DND-41 (cell line): ENCODE data around the gene PLA2G12B.

Source experiments
- ATAC-seq: fragments of 200-7000 bp; cut with Tn5 transposase; 3 replicates; pipeline ENCODE4 v1.9.1; 2021; ENCODE audit warnings: low read depth; ENCODE audit not compliant: insufficient read depth
- DNase-seq: peaks from one replicate; pipeline ENCODE4 v3.0.0-alpha.2; 2020
- H2AFZ ChIP-seq: 2 replicates; pipeline ENCODE4 v1.6.0; 2012; ENCODE audit warnings: low read depth, low read length
- H3K27ac ChIP-seq: 2 replicates; pipeline ENCODE4 v1.5.1; 2012; ENCODE audit warnings: low read length, inconsistent platforms
- H3K27me3 ChIP-seq: fragments of 200-600 bp; sonication (generic); 2 replicates; pipeline ENCODE4 v1.6.0; 2012; ENCODE audit warnings: low read length, mild to moderate bottlenecking, inconsistent platforms; ENCODE audit not compliant: insufficient read depth, poor library complexity
- H3K36me3 ChIP-seq: 2 replicates; pipeline ENCODE4 v1.5.1; 2012; ENCODE audit warnings: low read length, inconsistent platforms; ENCODE audit not compliant: insufficient read depth
- H3K4me1 ChIP-seq: 2 replicates; pipeline ENCODE4 v1.5.1; 2012; ENCODE audit warnings: mild to moderate bottlenecking, low read length; ENCODE audit not compliant: insufficient read depth
- H3K4me2 ChIP-seq: 2 replicates; pipeline ENCODE4 v1.6.0; 2012; ENCODE audit warnings: mild to moderate bottlenecking, moderate library complexity, low read length, inconsistent platforms; ENCODE audit not compliant: insufficient read depth
- H3K4me3 ChIP-seq, 2 experiments: fragments of 200-600 bp in 1 of 2; shearing (Covaris generic) in 1 of 2; 2 replicates each; pipeline ENCODE4 v1.5.1; 2012 to 2016; ENCODE audit warnings: inconsistent platforms in 2 of 2, low read length in 2 of 2, mild to moderate bottlenecking in 2 of 2, low read depth in 1 of 2, moderate library complexity in 1 of 2
- H3K79me2 ChIP-seq: 2 replicates; pipeline ENCODE4 v1.6.0; 2012; ENCODE audit warnings: low read length, inconsistent platforms; ENCODE audit not compliant: insufficient read depth
- H3K9ac ChIP-seq: 2 replicates; pipeline ENCODE4 v1.6.0; 2012; ENCODE audit warnings: low read depth, mild to moderate bottlenecking, inconsistent platforms, low read length, moderate library complexity
- H3K9me3 ChIP-seq: 2 replicates; pipeline ENCODE4 v1.5.1; 2012; ENCODE audit warnings: low read length, moderate library complexity, mild to moderate bottlenecking, inconsistent platforms; ENCODE audit not compliant: insufficient read depth, severe bottlenecking
- H4K20me1 ChIP-seq: 2 replicates; pipeline ENCODE4 v1.6.0; 2012; ENCODE audit warnings: low read length; ENCODE audit not compliant: insufficient read depth
- EZH2 ChIP-seq: IDR thresholded peaks from 3 replicates; pipeline ENCODE4 v1.6.1; 2012; ENCODE audit warnings: borderline replicate concordance, low read depth, mild to moderate bottlenecking, moderate library complexity, low read length, inconsistent platforms; ENCODE audit not compliant: severe bottlenecking
- TF ChIP-seq, protein P1 (sequence below): IDR thresholded peaks from 2 replicates; pipeline ENCODE4 v1.5.1; 2012; ENCODE audit warnings: borderline replicate concordance, low read length, moderate library complexity, mild to moderate bottlenecking; ENCODE audit not compliant: poor library complexity, severe bottlenecking; ENCODE audit errors: extremely low read depth

PLA2G12B gene

DNA sequence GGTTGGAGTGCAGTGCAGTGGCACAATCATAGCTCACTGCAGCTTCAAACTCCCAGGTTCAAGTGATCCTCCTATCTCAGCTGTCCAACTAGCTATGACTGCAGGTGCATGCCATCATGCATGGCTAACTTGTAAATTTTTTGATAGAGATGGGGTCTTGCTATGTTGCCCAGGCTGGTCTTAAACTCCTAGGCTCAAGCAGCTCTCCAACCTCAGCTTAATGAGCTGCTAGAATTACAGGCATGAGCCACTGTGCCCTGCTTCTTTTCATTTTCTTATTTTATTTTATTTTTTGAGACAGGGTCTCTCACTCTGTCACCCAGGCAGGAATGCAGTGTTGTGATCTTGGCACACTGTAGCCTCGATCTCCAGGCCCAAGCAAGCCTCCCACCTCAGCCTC is 7.6 kb downstream of the PLA2G12B start:
- H3K4me2 ChIP-seq, result no peak overlapping the region
- no peaks in the 10 kb centered on the region for H4K20me1 ChIP-seq
- no peak overlapping the region for H3K4me3 ChIP-seq
- no peaks in the 10 kb centered on the region for H3K27me3 ChIP-seq
- no peaks in the 10 kb centered on the region for H3K36me3 ChIP-seq
- no peaks in the 10 kb centered on the region for H3K4me1 ChIP-seq
- ATAC-seq (no peak), DNase-seq (no peak)
- H3K79me2 ChIP-seq, result no peaks in the 10 kb centered on the region
- H3K9ac ChIP-seq, result no peak overlapping the region
- no peak overlapping the region for H2AFZ ChIP-seq
- TF ChIP-seq, protein P1, sequence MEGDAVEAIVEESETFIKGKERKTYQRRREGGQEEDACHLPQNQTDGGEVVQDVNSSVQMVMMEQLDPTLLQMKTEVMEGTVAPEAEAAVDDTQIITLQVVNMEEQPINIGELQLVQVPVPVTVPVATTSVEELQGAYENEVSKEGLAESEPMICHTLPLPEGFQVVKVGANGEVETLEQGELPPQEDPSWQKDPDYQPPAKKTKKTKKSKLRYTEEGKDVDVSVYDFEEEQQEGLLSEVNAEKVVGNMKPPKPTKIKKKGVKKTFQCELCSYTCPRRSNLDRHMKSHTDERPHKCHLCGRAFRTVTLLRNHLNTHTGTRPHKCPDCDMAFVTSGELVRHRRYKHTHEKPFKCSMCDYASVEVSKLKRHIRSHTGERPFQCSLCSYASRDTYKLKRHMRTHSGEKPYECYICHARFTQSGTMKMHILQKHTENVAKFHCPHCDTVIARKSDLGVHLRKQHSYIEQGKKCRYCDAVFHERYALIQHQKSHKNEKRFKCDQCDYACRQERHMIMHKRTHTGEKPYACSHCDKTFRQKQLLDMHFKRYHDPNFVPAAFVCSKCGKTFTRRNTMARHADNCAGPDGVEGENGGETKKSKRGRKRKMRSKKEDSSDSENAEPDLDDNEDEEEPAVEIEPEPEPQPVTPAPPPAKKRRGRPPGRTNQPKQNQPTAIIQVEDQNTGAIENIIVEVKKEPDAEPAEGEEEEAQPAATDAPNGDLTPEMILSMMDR, result no peak
- TF ChIP-seq EZH2, result no peak
- H3K27ac ChIP-seq, result no peak overlapping the region
- no peaks in the 10 kb centered on the region for H3K9me3 ChIP-seq

- Histone ChIP-seq H3K79me2 (no peaks in the 10 kb centered on the region), H3K27ac (no peak overlapping the region), H3K27me3 (peaks cover 2% of the 10 kb centered on the region), H3K9ac (no peak overlapping the region), H3K9me3 (no peaks in the 10 kb centered on the region), H3K4me3 (no peak overlapping the region), H3K36me3 (no peaks in the 10 kb centered on the region), H3K4me2 (no peak overlapping the region), H2AFZ (no peak overlapping the region), H4K20me1 (no peaks in the 10 kb centered on the region), H3K4me1 (no peaks in the 10 kb centered on the region)
- no peak for TF ChIP-seq EZH2
- TF ChIP-seq, protein P1, result no peak
- ATAC-seq (no peak), DNase-seq (no peak)
These were observed 10.9 kb downstream of the PLA2G12B start for GRCh38 chr10:72943498-72944234.

GRCh38 chr10:72935361-72935760 is 19.2 kb downstream of the PLA2G12B start:
- no peak overlapping the region for H3K4me2 ChIP-seq
- TF ChIP-seq EZH2, result no peak
- TF ChIP-seq, protein P1, result no peak
- ATAC-seq (no peak), DNase-seq (no peak)
- H3K27me3 ChIP-seq, result peaks cover 2% of the 10 kb centered on the region
- H4K20me1 ChIP-seq, result no peaks in the 10 kb centered on the region
- H3K36me3 ChIP-seq, result no peaks in the 10 kb centered on the region
- no peak overlapping the region for H2AFZ ChIP-seq
- H3K27ac ChIP-seq, result no peak overlapping the region
- no peaks in the 10 kb centered on the region for H3K9me3 ChIP-seq
- H3K9ac ChIP-seq, result no peak overlapping the region
- no peak overlapping the region for H3K4me3 ChIP-seq
- no peaks in the 10 kb centered on the region for H3K79me2 ChIP-seq
- no peaks in the 10 kb centered on the region for H3K4me1 ChIP-seq
